Retinal pigment epithelial cell (primary cell): Measurements from ENCODE around the gene TSPAN11.

ENCODE experiments used
- DNase-seq: peaks from one replicate; pipeline ENCODE4 v3.0.0-alpha.2; 2010; ENCODE audit warnings: low read depth
- H3K4me3 ChIP-seq: 2 replicates; pipeline ENCODE4 v1.5.1; 2011; ENCODE audit warnings: mild to moderate bottlenecking, low read length, control low read depth, moderate library complexity
- CTCF ChIP-seq: conservative IDR thresholded peaks from 2 replicates; pipeline ENCODE4 v1.5.1; 2011; ENCODE audit warnings: low read depth, low read length, control low read depth, inconsistent platforms

The TSPAN11 gene

DNA sequence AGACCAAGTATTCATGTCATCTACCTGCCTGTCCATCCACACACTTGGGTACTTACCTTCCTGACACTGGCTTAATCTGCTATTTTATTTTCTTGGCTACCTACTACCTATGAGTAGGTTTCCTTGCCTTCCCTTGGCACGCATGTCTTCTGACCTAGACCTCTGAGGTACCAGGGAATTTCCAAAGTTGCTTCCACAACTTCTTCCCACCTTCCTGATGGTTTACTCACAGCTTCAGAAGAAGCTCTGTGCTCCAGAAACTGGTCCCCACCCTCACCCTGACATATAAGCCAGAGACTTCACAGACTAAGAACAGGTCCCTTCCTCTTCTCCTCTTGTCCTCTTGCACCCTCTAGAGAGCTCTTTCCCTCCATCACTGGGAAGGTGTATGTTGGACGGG is 111.4 kb downstream of the TSPAN11 start:
- no peak for DNase-seq
- TF ChIP-seq CTCF = no peak
- H3K4me3 ChIP-seq = no peak overlapping the region

DNA sequence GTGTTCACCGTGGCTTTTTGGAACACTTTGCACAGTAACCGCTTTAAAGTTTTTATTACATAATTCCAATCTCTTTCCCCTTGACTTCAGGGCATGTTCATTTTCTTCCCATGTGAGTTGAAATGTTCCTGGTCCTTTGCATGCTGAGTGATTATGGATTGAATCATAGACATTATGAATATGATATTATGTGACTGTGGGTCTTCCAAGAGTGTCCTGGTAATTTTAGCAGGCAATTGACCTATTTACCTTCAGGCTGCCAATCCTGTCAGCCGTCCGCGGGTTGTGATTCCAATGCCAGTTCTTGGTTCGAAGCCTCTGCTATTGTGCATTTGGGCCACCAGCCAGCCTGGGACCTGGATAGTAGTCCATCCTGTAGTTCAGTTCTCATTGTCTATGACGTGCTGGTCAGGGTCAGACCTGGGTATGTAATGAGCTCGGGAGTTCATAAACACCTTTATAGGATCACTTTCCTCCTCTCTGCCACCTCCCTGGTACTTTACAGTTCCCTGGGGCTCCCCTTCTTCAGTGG is 114.6 kb downstream of the TSPAN11 start:
- no peak for TF ChIP-seq CTCF
- no peak for DNase-seq
- H3K4me3 ChIP-seq = no peak overlapping the region
